Brain microvascular endothelial cell (primary cell): ENCODE data around the gene SEPTIN12.

Experiments used
- DNase-seq: peaks from one replicate; pipeline ENCODE4 v3.0.0-alpha.2; 2020
- H3K27ac ChIP-seq: fragments of 250-450 bp; sonication (Bioruptor Pico); 2 replicates; pipeline ENCODE4 v1.5.1; 2020; ENCODE audit warnings: mild to moderate bottlenecking, moderate library complexity
- H3K27me3 ChIP-seq: fragments of 250-450 bp; sonication (Bioruptor Pico); replicated peaks from 2 replicates; pipeline ENCODE4 v1.5.1; 2020; ENCODE audit warnings: mild to moderate bottlenecking
- H3K36me3 ChIP-seq: fragments of 250-450 bp; sonication (Bioruptor Pico); replicated peaks from 2 replicates; pipeline ENCODE4 v1.5.1; 2020; ENCODE audit warnings: mild to moderate bottlenecking
- H3K4me3 ChIP-seq: 2 replicates; pipeline ENCODE4 v1.5.1; 2011; ENCODE audit warnings: low read depth, mild to moderate bottlenecking, control low read depth, low read length, moderate library complexity
- CTCF ChIP-seq: IDR thresholded peaks from 2 replicates; pipeline ENCODE4 v1.5.1; 2011; ENCODE audit warnings: low read depth, mild to moderate bottlenecking, moderate library complexity, low read length, control low read depth, inconsistent platforms; ENCODE audit errors: missing control alignments
- in situ Hi-C: cut with HindIII; loops from 2 replicates; pipeline ENCODE4 v1.10.0; 2017; ENCODE audit warnings: low sequenced_read_pairs, low pct_ligation_motif_present

The SEPTIN12 gene

GRCh38 chr16:4830408-4830807, 42.3 kb upstream of the SEPTIN12 start:
- no peak for TF ChIP-seq CTCF
- no peak overlapping the region for H3K4me3 ChIP-seq
- in situ Hi-C loops: no loop called here
- peaks cover 73% of the 10 kb centered on the region for H3K36me3 ChIP-seq
- H3K27ac ChIP-seq: no peak overlapping the region
- DNase-seq: no peak
- H3K27me3 ChIP-seq: no peaks in the 10 kb centered on the region

- H3K4me3 ChIP-seq: no peak overlapping the region
- peaks cover 80% of the 10 kb centered on the region for H3K36me3 ChIP-seq
- no peak for DNase-seq
- no peaks in the 10 kb centered on the region for H3K27me3 ChIP-seq
- in situ Hi-C loops: no loop called here
- no peak for TF ChIP-seq CTCF
- no peak overlapping the region for H3K27ac ChIP-seq
Observed at GRCh38 chr16:4828567-4829321, 40.6 kb upstream of the SEPTIN12 start.

- Histone ChIP-seq H3K27ac (no peak overlapping the region), H3K36me3 (peaks cover 77% of the 10 kb centered on the region), H3K27me3 (no peaks in the 10 kb centered on the region), H3K4me3 (no peak overlapping the region)
- TF ChIP-seq CTCF: no peak
- no peak for DNase-seq
- in situ Hi-C loops: no loop called here
Observed at GRCh38 chr16:4826980-4827379, 38.8 kb upstream of the SEPTIN12 start.

- no peak for DNase-seq
- in situ Hi-C loops: no loop called here
- H3K27ac ChIP-seq: no peak overlapping the region
- H3K4me3 ChIP-seq: no peak overlapping the region
- H3K36me3 ChIP-seq: peaks cover 73% of the 10 kb centered on the region
- TF ChIP-seq CTCF: no peak
- H3K27me3 ChIP-seq: no peaks in the 10 kb centered on the region
Observed at GRCh38 chr16:4826526-4826925, 38.4 kb upstream of the SEPTIN12 start.

- DNase-seq: no peak
- Histone ChIP-seq H3K4me3 (no peak overlapping the region), H3K27me3 (no peaks in the 10 kb centered on the region), H3K27ac (no peak overlapping the region), H3K36me3 (peaks cover 64% of the 10 kb centered on the region)
- no peak for TF ChIP-seq CTCF
- in situ Hi-C loops: no loop called here
Observed at GRCh38 chr16:4825196-4825595, 37.1 kb upstream of the SEPTIN12 start.

GRCh38 chr16:4820652-4821051, 32.5 kb upstream of the SEPTIN12 start:
- no peak overlapping the region for H3K4me3 ChIP-seq
- H3K27me3 ChIP-seq: no peaks in the 10 kb centered on the region
- in situ Hi-C loops: no loop called here
- TF ChIP-seq CTCF: no peak
- no peak for DNase-seq
- peaks cover 65% of the 10 kb centered on the region for H3K36me3 ChIP-seq
- H3K27ac ChIP-seq: no peak overlapping the region
